SU-DHL-6 (cell line): ENCODE data around the gene HCFC1R1.

Source experiments
- EZH2phosphoT487 ChIP-seq: fragments of 200-600 bp; sonication (generic), shearing (Covaris generic); conservative IDR thresholded peaks from 2 replicates; pipeline ENCODE4 v1.6.1; 2018; ENCODE audit warnings: mild to moderate bottlenecking, antibody characterized with exemption, low read length, moderate library complexity, mixed read lengths
- TF ChIP-seq, protein P1 (sequence below): fragments of 200-600 bp; sonication (generic); IDR thresholded peaks from one replicate; pipeline ENCODE4 v1.5.1; 2017; ENCODE audit warnings: antibody characterized with exemption, mild to moderate bottlenecking, low read length, moderate library complexity; ENCODE audit not compliant: insufficient read depth, poor library complexity, severe bottlenecking

GRCh38 chr16:2973093-2973492 is 50.6 kb downstream of the HCFC1R1 start:
- TF ChIP-seq, protein P1, sequence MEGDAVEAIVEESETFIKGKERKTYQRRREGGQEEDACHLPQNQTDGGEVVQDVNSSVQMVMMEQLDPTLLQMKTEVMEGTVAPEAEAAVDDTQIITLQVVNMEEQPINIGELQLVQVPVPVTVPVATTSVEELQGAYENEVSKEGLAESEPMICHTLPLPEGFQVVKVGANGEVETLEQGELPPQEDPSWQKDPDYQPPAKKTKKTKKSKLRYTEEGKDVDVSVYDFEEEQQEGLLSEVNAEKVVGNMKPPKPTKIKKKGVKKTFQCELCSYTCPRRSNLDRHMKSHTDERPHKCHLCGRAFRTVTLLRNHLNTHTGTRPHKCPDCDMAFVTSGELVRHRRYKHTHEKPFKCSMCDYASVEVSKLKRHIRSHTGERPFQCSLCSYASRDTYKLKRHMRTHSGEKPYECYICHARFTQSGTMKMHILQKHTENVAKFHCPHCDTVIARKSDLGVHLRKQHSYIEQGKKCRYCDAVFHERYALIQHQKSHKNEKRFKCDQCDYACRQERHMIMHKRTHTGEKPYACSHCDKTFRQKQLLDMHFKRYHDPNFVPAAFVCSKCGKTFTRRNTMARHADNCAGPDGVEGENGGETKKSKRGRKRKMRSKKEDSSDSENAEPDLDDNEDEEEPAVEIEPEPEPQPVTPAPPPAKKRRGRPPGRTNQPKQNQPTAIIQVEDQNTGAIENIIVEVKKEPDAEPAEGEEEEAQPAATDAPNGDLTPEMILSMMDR, result no peak
- no peak for TF ChIP-seq EZH2phosphoT487
